Activated CD4-positive, alpha-beta T cell treated with anti-CD3 and anti-CD28 coated beads for 36 hours (primary cell): ENCODE results near the gene LORICRIN. TPM values are rescaled to one million over a fixed set of nuclear protein-coding genes. Genes with fewer than 3 reads are reported as not detected.

Experiments used
- ATAC-seq: fragments of 200-7000 bp; cut with Tn5 transposase; one replicate; pipeline ENCODE4 v1.10.0; 2021; ENCODE audit warnings: mild to moderate bottlenecking, moderate library complexity
- CTCF ChIA-PET: fragments of 350-600 bp; sonication (Branson Sonifier 250); formaldehyde crosslinking; loops from one replicate; lab custom pipeline; 2021; ENCODE audit warnings: antibody characterized with exemption; lab: Charles Lee
- POLR2A ChIA-PET: fragments of 350-600 bp; sonication (Branson Sonifier 250); formaldehyde crosslinking; loops from one replicate; lab custom pipeline; 2021; ENCODE audit warnings: antibody characterized with exemption, inconsistent platforms; lab: Charles Lee
- DNase-seq: peaks from one replicate; pipeline ENCODE4 v3.0.0-alpha.2; 2020
- H3K27ac Mint-ChIP-seq: one replicate; pipeline ENCODE4 v1.8.0; 2021; ENCODE audit warnings: mixed read lengths
- H3K27me3 Mint-ChIP-seq: one replicate; pipeline ENCODE4 v1.8.0; 2021; ENCODE audit warnings: mixed read lengths
- H3K36me3 Mint-ChIP-seq: one replicate; pipeline ENCODE4 v1.8.0; 2021; ENCODE audit warnings: low read depth, mixed read lengths
- H3K4me1 Mint-ChIP-seq: one replicate; pipeline ENCODE4 v1.8.0; 2021; ENCODE audit warnings: mixed read lengths
- H3K4me3 Mint-ChIP-seq: one replicate; pipeline ENCODE4 v1.8.0; 2021; ENCODE audit warnings: mild to moderate bottlenecking, moderate library complexity, mixed read lengths
- H3K9me3 Mint-ChIP-seq: one replicate; pipeline ENCODE4 v1.8.0; 2021; ENCODE audit warnings: low read depth, mixed read lengths
- intact Hi-C, 2 experiments: fragments of 100-400 bp; cut with DNase I in 1 of 2; cut with micrococcal nuclease in 1 of 2; formaldehyde crosslinking; loops; one replicate each; pipeline versions ENCODE4 v1.14.2 to v1.15.1; 2022 to 2024; cut with DNase I, micrococcal nuclease
- total RNA-seq, 2 experiments: library from RNA; stranded (reverse); gene quantifications; one replicate each; pipeline ENCODE4 v1.2.3, GENCODE V29; 2021

Gene LORICRIN
- total RNA-seq, 2 experiments from 2014 or later = not detected

GRCh38 chr1:153306303-153307220, 47.1 kb downstream of the LORICRIN start:
- no peak for DNase-seq
- ATAC-seq = no peak
- intact Hi-C loops = no loop called here
- no peaks in the 10 kb centered on the region for H3K27me3 Mint-ChIP-seq
- no peak overlapping the region for H3K4me3 Mint-ChIP-seq
- ChIA-PET CTCF (interaction anchor here (1.1 kb wide), 1 partner anchor 49 kb away, joined by 3 read pairs; no protein-coding TSS in a partner anchor), POLR2A (no interaction called here)
- no peak overlapping the region for H3K27ac Mint-ChIP-seq
- H3K36me3 Mint-ChIP-seq = no peaks in the 10 kb centered on the region
- H3K9me3 Mint-ChIP-seq = no peaks in the 10 kb centered on the region
- no peaks in the 10 kb centered on the region for H3K4me1 Mint-ChIP-seq

- ATAC-seq (no peak), DNase-seq (no peak)
- Mint-ChIP-seq H3K27me3 (no peaks in the 10 kb centered on the region), H3K36me3 (no peaks in the 10 kb centered on the region), H3K27ac (no peak overlapping the region), H3K4me3 (no peak overlapping the region), H3K4me1 (no peaks in the 10 kb centered on the region), H3K9me3 (no peaks in the 10 kb centered on the region)
- ChIA-PET CTCF (interaction anchor here (1.1 kb wide), 1 partner anchor 48 kb away, joined by 3 read pairs; no protein-coding TSS in a partner anchor), POLR2A (no interaction called here)
- intact Hi-C loops = no loop called here
These were observed 47.7 kb downstream of the LORICRIN start for GRCh38 chr1:153307221-153307600.

DNA sequence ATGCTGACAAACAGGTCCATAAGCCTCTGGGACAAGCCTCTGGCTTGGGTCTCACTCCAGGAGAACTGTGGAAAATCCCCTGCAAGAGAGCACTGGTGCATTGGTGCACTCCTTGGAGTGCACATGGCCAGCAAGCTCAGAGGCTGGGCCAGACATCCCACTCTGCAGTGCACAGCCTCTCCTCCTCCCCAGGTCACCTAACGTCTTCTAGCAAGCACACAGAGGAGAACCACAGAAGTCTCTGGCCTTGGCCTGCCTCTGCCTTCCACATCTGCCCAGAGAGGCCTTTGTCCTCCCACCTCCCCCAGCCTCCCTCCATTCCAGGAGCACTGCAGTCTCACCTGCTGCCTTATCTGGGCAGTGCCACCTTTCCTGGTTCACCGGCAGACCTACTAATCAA, 49.1 kb downstream of the LORICRIN start:
- no peaks in the 10 kb centered on the region for H3K36me3 Mint-ChIP-seq
- ATAC-seq (no peak), DNase-seq (no peak)
- H3K27ac Mint-ChIP-seq = no peak overlapping the region
- intact Hi-C loops = no loop called here
- H3K9me3 Mint-ChIP-seq = no peaks in the 10 kb centered on the region
- H3K4me1 Mint-ChIP-seq = no peaks in the 10 kb centered on the region
- ChIA-PET CTCF (no interaction called here), POLR2A (no interaction called here)
- peaks cover 2% of the 10 kb centered on the region for H3K27me3 Mint-ChIP-seq
- H3K4me3 Mint-ChIP-seq = no peak overlapping the region

GRCh38 chr1:153309441-153309840, 50.0 kb downstream of the LORICRIN start:
- ChIA-PET POLR2A (no interaction called here), CTCF (interaction anchor here (1.2 kb wide), 1 partner anchor 26 kb away, joined by 3 read pairs; no protein-coding TSS in a partner anchor)
- intact Hi-C loops = no loop called here
- no peak overlapping the region for H3K4me3 Mint-ChIP-seq
- peaks cover 2% of the 10 kb centered on the region for H3K27me3 Mint-ChIP-seq
- DNase-seq = no peak
- no peak for ATAC-seq
- H3K4me1 Mint-ChIP-seq = no peaks in the 10 kb centered on the region
- no peak overlapping the region for H3K27ac Mint-ChIP-seq
- H3K9me3 Mint-ChIP-seq = no peaks in the 10 kb centered on the region
- no peaks in the 10 kb centered on the region for H3K36me3 Mint-ChIP-seq

- no peak for DNase-seq
- CTCF ChIA-PET = interaction anchor here (1.2 kb wide), 1 partner anchor 27 kb away, joined by 3 read pairs; no protein-coding TSS in a partner anchor
- H3K27ac Mint-ChIP-seq = no peak overlapping the region
- H3K4me3 Mint-ChIP-seq = no peak overlapping the region
- no peak for ATAC-seq
- H3K4me1 Mint-ChIP-seq = no peaks in the 10 kb centered on the region
- POLR2A ChIA-PET = no interaction called here
- no peaks in the 10 kb centered on the region for H3K36me3 Mint-ChIP-seq
- intact Hi-C loops = no loop called here
- H3K9me3 Mint-ChIP-seq = no peaks in the 10 kb centered on the region
- peaks cover 3% of the 10 kb centered on the region for H3K27me3 Mint-ChIP-seq
These were observed 51.0 kb downstream of the LORICRIN start for GRCh38 chr1:153310526-153310925.

Other genes with a start within 250 kb of the LORICRIN start
- not detected for gene SPRR1B, start 228.5 kb upstream of the LORICRIN start, total RNA-seq
- not detected for gene SPRR2D, start 218.6 kb upstream of the LORICRIN start, total RNA-seq
- gene SPRR2A, start 202.2 kb upstream of the LORICRIN start, total RNA-seq = not detected
- not detected for gene SPRR2B, start 188.1 kb upstream of the LORICRIN start, total RNA-seq
- gene SPRR2E, start 165.2 kb upstream of the LORICRIN start, total RNA-seq = not detected
- gene SPRR2F, start 146.2 kb upstream of the LORICRIN start, total RNA-seq = not detected
- not detected for gene SPRR2G, start 108.8 kb upstream of the LORICRIN start, total RNA-seq
- gene LELP1, start 56.3 kb upstream of the LORICRIN start, total RNA-seq = not detected
- gene PRR9, start 42.1 kb upstream of the LORICRIN start, total RNA-seq = not detected
- gene PGLYRP3, start 53.3 kb downstream of the LORICRIN start, total RNA-seq = not detected
- gene PGLYRP4, start 89.2 kb downstream of the LORICRIN start, total RNA-seq = under 1 TPM in 1 of 2 experiments, not detected in 1; 0.09 TPM
- not detected for gene S100A9, start 98.2 kb downstream of the LORICRIN start, total RNA-seq
- gene S100A12, start 115.9 kb downstream of the LORICRIN start, total RNA-seq = not detected
- gene S100A8, start 131.4 kb downstream of the LORICRIN start, total RNA-seq = not detected
- gene S100A7A, start 156.8 kb downstream of the LORICRIN start, total RNA-seq = not detected
- gene S100A7, start 201.0 kb downstream of the LORICRIN start, total RNA-seq = not detected